ENCODE data around the gene ZFYVE19.

GRCh38 chr15:40815042-40815698 lies 8.3 kb downstream of the ZFYVE19 start:
- TF ChIP-seq CTCF (conservative IDR thresholded peaks at IDR 0.05 in 1 of 2, IDR thresholded peaks at IDR 0.05 in 1 of 2; ENCODE audit: low read depth in 1 of 2, low read length in 2 of 2) (no peak), EZH2 (IDR thresholded peaks at IDR 0.05; ENCODE audit: low read length, missing control alignments) (no peak)

All from fibroblast of lung (primary cell).